Stimulated activated naive CD8-positive, alpha-beta T cell treated with anti-CD3 and anti-CD28 coated beads, Interleukin-15, Interleukin-2, amounts not matched to agents 100 ng/mL and 50 ng/mL, for 24 hours (primary cell): ENCODE measurements around the gene ASPRV1.
A peak's percentile ranks its signal among the peaks of the same experiment; 100 is the strongest.

Source experiments
- H3K27ac Mint-ChIP-seq: one replicate; pipeline ENCODE4 v1.8.0; 2021; ENCODE audit warnings: mild to moderate bottlenecking, mixed read lengths
- H3K27me3 Mint-ChIP-seq: one replicate; pipeline ENCODE4 v1.8.0; 2021; ENCODE audit warnings: mixed read lengths
- H3K36me3 Mint-ChIP-seq: one replicate; pipeline ENCODE4 v1.8.0; 2021; ENCODE audit warnings: low read depth, mixed read lengths
- H3K4me1 Mint-ChIP-seq: one replicate; pipeline ENCODE4 v1.8.0; 2021; ENCODE audit warnings: low read depth, mixed read lengths
- H3K4me3 Mint-ChIP-seq: one replicate; pipeline ENCODE4 v1.8.0; 2021; ENCODE audit warnings: mild to moderate bottlenecking, mixed read lengths
- H3K9me3 Mint-ChIP-seq: one replicate; pipeline ENCODE4 v1.8.0; 2021; ENCODE audit warnings: mixed read lengths

ASPRV1 gene

GRCh38 chr2:69944756-69945155 is 16.7 kb downstream of the ASPRV1 start:
- Mint-ChIP-seq H3K27ac (peak overlapping the region; percentile 9), H3K36me3 (peaks cover 17% of the 10 kb centered on the region), H3K4me1 (peaks cover 42% of the 10 kb centered on the region), H3K27me3 (no peaks in the 10 kb centered on the region), H3K9me3 (no peaks in the 10 kb centered on the region), H3K4me3 (no peak overlapping the region)

GRCh38 chr2:69943843-69944525 is 17.4 kb downstream of the ASPRV1 start:
- Mint-ChIP-seq H3K4me3 (no peak overlapping the region), H3K27ac (peak overlapping the region; percentile 9), H3K4me1 (peaks cover 42% of the 10 kb centered on the region), H3K9me3 (no peaks in the 10 kb centered on the region), H3K36me3 (peaks cover 24% of the 10 kb centered on the region), H3K27me3 (no peaks in the 10 kb centered on the region)

GRCh38 chr2:69943000-69943842 is 18.2 kb downstream of the ASPRV1 start:
- Mint-ChIP-seq H3K27me3 (no peaks in the 10 kb centered on the region), H3K4me3 (no peak overlapping the region), H3K4me1 (peaks cover 42% of the 10 kb centered on the region), H3K27ac (no peak overlapping the region), H3K9me3 (no peaks in the 10 kb centered on the region), H3K36me3 (peaks cover 31% of the 10 kb centered on the region)

- Mint-ChIP-seq H3K4me3 (no peak overlapping the region), H3K27ac (no peak overlapping the region), H3K36me3 (peaks cover 42% of the 10 kb centered on the region), H3K9me3 (no peaks in the 10 kb centered on the region), H3K4me1 (peaks cover 21% of the 10 kb centered on the region), H3K27me3 (no peaks in the 10 kb centered on the region)
Measured at GRCh38 chr2:69940691-69941090, 20.7 kb downstream of the ASPRV1 start.

GRCh38 chr2:69939722-69940121 is 21.7 kb downstream of the ASPRV1 start:
- Mint-ChIP-seq H3K9me3 (no peaks in the 10 kb centered on the region), H3K27me3 (no peaks in the 10 kb centered on the region), H3K36me3 (peaks cover 46% of the 10 kb centered on the region), H3K4me3 (no peak overlapping the region), H3K27ac (no peak overlapping the region), H3K4me1 (peaks cover 12% of the 10 kb centered on the region)

- H3K36me3 Mint-ChIP-seq = peaks cover 42% of the 10 kb centered on the region
Measured at GRCh38 chr2:69937968-69938367, 23.5 kb downstream of the ASPRV1 start.

GRCh38 chr2:69936906-69937305 is 24.5 kb downstream of the ASPRV1 start:
- H3K4me3 Mint-ChIP-seq = no peak overlapping the region
- no peaks in the 10 kb centered on the region for H3K27me3 Mint-ChIP-seq
- peaks cover 40% of the 10 kb centered on the region for H3K36me3 Mint-ChIP-seq

More at GRCh38 chr2:69937968-69938367, 23.5 kb downstream of the ASPRV1 start:
- Mint-ChIP-seq H3K27ac (no peak overlapping the region), H3K27me3 (no peaks in the 10 kb centered on the region), H3K4me3 (no peak overlapping the region), H3K9me3 (no peaks in the 10 kb centered on the region), H3K4me1 (peaks cover 16% of the 10 kb centered on the region)

GRCh38 chr2:69935011-69935410 is 26.4 kb downstream of the ASPRV1 start:
- H3K27me3 Mint-ChIP-seq = no peaks in the 10 kb centered on the region
- H3K36me3 Mint-ChIP-seq = peaks cover 32% of the 10 kb centered on the region
- H3K9me3 Mint-ChIP-seq = no peaks in the 10 kb centered on the region
- peaks cover 28% of the 10 kb centered on the region for H3K4me1 Mint-ChIP-seq
- no peak overlapping the region for H3K27ac Mint-ChIP-seq
- no peak overlapping the region for H3K4me3 Mint-ChIP-seq

More at GRCh38 chr2:69936906-69937305, 24.5 kb downstream of the ASPRV1 start:
- Mint-ChIP-seq H3K4me1 (peaks cover 24% of the 10 kb centered on the region), H3K27ac (no peak overlapping the region), H3K9me3 (no peaks in the 10 kb centered on the region)

- Mint-ChIP-seq H3K4me1 (peaks cover 28% of the 10 kb centered on the region), H3K9me3 (no peaks in the 10 kb centered on the region), H3K36me3 (peaks cover 33% of the 10 kb centered on the region), H3K4me3 (no peak overlapping the region), H3K27me3 (no peaks in the 10 kb centered on the region), H3K27ac (peak overlapping the region; percentile 34)
Measured at GRCh38 chr2:69934614-69934908, 26.9 kb downstream of the ASPRV1 start.

- no peaks in the 10 kb centered on the region for H3K27me3 Mint-ChIP-seq
- no peak overlapping the region for H3K4me3 Mint-ChIP-seq
- H3K9me3 Mint-ChIP-seq = no peaks in the 10 kb centered on the region
- peaks cover 28% of the 10 kb centered on the region for H3K4me1 Mint-ChIP-seq
- H3K27ac Mint-ChIP-seq = peak overlapping the region; percentile 34
- peaks cover 32% of the 10 kb centered on the region for H3K36me3 Mint-ChIP-seq
Measured at GRCh38 chr2:69933839-69934613, 27.4 kb downstream of the ASPRV1 start.

GRCh38 chr2:69933254-69933828 is 28.1 kb downstream of the ASPRV1 start:
- H3K4me1 Mint-ChIP-seq = peaks cover 28% of the 10 kb centered on the region

GRCh38 chr2:69932596-69932922 is 28.9 kb downstream of the ASPRV1 start:
- Mint-ChIP-seq H3K4me3 (no peak overlapping the region), H3K36me3 (peaks cover 23% of the 10 kb centered on the region), H3K9me3 (no peaks in the 10 kb centered on the region), H3K4me1 (peaks cover 28% of the 10 kb centered on the region), H3K27ac (no peak overlapping the region), H3K27me3 (no peaks in the 10 kb centered on the region)

More at GRCh38 chr2:69933254-69933828, 28.1 kb downstream of the ASPRV1 start:
- Mint-ChIP-seq H3K36me3 (peaks cover 26% of the 10 kb centered on the region), H3K27me3 (no peaks in the 10 kb centered on the region), H3K9me3 (no peaks in the 10 kb centered on the region), H3K27ac (no peak overlapping the region), H3K4me3 (no peak overlapping the region)

- Mint-ChIP-seq H3K36me3 (peaks cover 26% of the 10 kb centered on the region), H3K4me1 (peaks cover 30% of the 10 kb centered on the region), H3K9me3 (no peaks in the 10 kb centered on the region), H3K27ac (peak overlapping the region; percentile 52), H3K4me3 (no peak overlapping the region), H3K27me3 (no peaks in the 10 kb centered on the region)
Measured at GRCh38 chr2:69931832-69932595, 29.4 kb downstream of the ASPRV1 start.

- Mint-ChIP-seq H3K4me1 (peaks cover 18% of the 10 kb centered on the region), H3K36me3 (peaks cover 27% of the 10 kb centered on the region), H3K9me3 (no peaks in the 10 kb centered on the region), H3K27ac (peak overlapping the region; percentile 50), H3K27me3 (no peaks in the 10 kb centered on the region), H3K4me3 (no peak overlapping the region)
Measured at GRCh38 chr2:69926849-69927515, 34.4 kb downstream of the ASPRV1 start.
